HCT116 (cell line): ENCODE measurements around the gene POFUT2. TPM values are rescaled to one million over a fixed set of nuclear protein-coding genes. Genes with fewer than 3 reads are reported as not detected.

Source experiments
- ATAC-seq: fragments of 200-7000 bp; cut with Tn5 transposase; 2 replicates; pipeline ENCODE4 v1.9.1; 2020; ENCODE audit warnings: mild to moderate bottlenecking, moderate library complexity
- BruUV-seq: library from RNA; stranded (reverse); fragments of 400-500 nt; replicated peaks from 2 replicates; lab custom pipeline; 2021; lab: Mats Ljungman, UMichigan
- CTCF ChIA-PET: fragments of 300-600 bp; sonication (Branson Sonifier 250); formaldehyde crosslinking; loops from one replicate; lab custom pipeline; 2021; ENCODE audit warnings: antibody characterized with exemption; lab: Charles Lee
- POLR2A ChIA-PET: fragments of 300-600, 350-600 bp; sonication (Branson Sonifier 250); formaldehyde crosslinking; loops from one replicate; lab custom pipeline; 2021; ENCODE audit warnings: antibody characterized with exemption; lab: Charles Lee
- RAD21 ChIA-PET, 2 experiments: fragments of 300-600 bp; sonication (Branson Sonifier 250); formaldehyde crosslinking; loops; one replicate each; lab custom pipeline; 2023; ENCODE audit warnings: low total read pairs in 2 of 2; ENCODE audit not compliant: uncharacterized antibody in 2 of 2, unreplicated experiment in 2 of 2, low non-redundant PET in 1 of 2; lab: Charles Lee
- DNase-seq: peaks from one replicate; pipeline ENCODE4 v3.0.0-alpha.2; 2010; ENCODE audit warnings: low read depth, low spot score
- H2AFZ ChIP-seq: fragments of 200-600 bp; shearing (Covaris generic), sonication (generic); 2 replicates; pipeline ENCODE4 v1.6.1; 2017; ENCODE audit warnings: low read depth, mixed run types, mixed read lengths, antibody characterized with exemption, low read length; ENCODE audit not compliant: poor library complexity, severe bottlenecking
- H3K27ac ChIP-seq: 2 replicates; pipeline ENCODE4 v1.5.1; 2012; ENCODE audit warnings: low read depth, low read length
- H3K27me3 ChIP-seq: fragments of 200-600 bp; sonication (generic); 2 replicates; pipeline ENCODE4 v1.6.1; 2016; ENCODE audit warnings: mixed run types, low read length, mixed read lengths; ENCODE audit not compliant: insufficient read depth
- H3K36me3 ChIP-seq, 2 experiments: fragments of 200-500 bp in 1 of 2; fragments of 200-600 bp in 1 of 2; sonication (Bioruptor generic) in 1 of 2; sonication (generic) in 1 of 2; 2 replicates each; pipeline versions ENCODE4 v1.5.1 to v1.6.1; 2014 to 2016; ENCODE audit warnings: low read length in 2 of 2, inconsistent platforms in 1 of 2, mixed read lengths in 1 of 2, mixed run types in 1 of 2; ENCODE audit not compliant: insufficient read depth in 2 of 2, control insufficient read depth in 1 of 2
- H3K4me1 ChIP-seq, 2 experiments: fragments of 200-600 bp in 1 of 2; sonication (generic) in 1 of 2; 2 replicates each; pipeline versions ENCODE4 v1.5.1 to v1.6.1; 2012 to 2017; ENCODE audit warnings: low read length in 2 of 2, inconsistent platforms in 1 of 2, mild to moderate bottlenecking in 1 of 2, mixed read lengths in 1 of 2, mixed run types in 1 of 2, moderate library complexity in 1 of 2; ENCODE audit not compliant: insufficient read depth in 2 of 2, control insufficient read depth in 1 of 2
- H3K4me2 ChIP-seq: fragments of 200-600 bp; sonication (generic); 2 replicates; pipeline ENCODE4 v1.6.1; 2017; ENCODE audit warnings: mixed run types, low read length, mixed read lengths
- H3K4me3 ChIP-seq, 2 experiments: fragments of 200-600 bp in 1 of 2; sonication (generic) in 1 of 2; replicated peaks in 1 of 2; 2 replicates each; pipeline ENCODE4 v1.5.1; 2011 to 2016; ENCODE audit warnings: low read length in 2 of 2, control low read depth in 1 of 2, low read depth in 1 of 2, mild to moderate bottlenecking in 1 of 2, mixed read lengths in 1 of 2, mixed run types in 1 of 2
- H3K79me2 ChIP-seq: fragments of 200-600 bp; sonication (generic); 2 replicates; pipeline ENCODE4 v1.6.1; 2017; ENCODE audit warnings: mild to moderate bottlenecking, mixed run types, low read length, moderate library complexity, mixed read lengths; ENCODE audit not compliant: insufficient read depth
- H3K9ac ChIP-seq: fragments of 200-600 bp; sonication (generic); 2 replicates; pipeline ENCODE4 v1.6.1; 2016; ENCODE audit warnings: low read length, mixed read lengths
- H3K9me2 ChIP-seq: fragments of 200-600 bp; sonication (generic), shearing (Covaris generic); 2 replicates; pipeline ENCODE4 v1.6.1; 2017; ENCODE audit warnings: mixed run types, mild to moderate bottlenecking, moderate library complexity; ENCODE audit not compliant: insufficient read depth
- H3K9me3 ChIP-seq, 2 experiments: fragments of 200-500 bp in 1 of 2; fragments of 200-600 bp in 1 of 2; sonication (Bioruptor generic) in 1 of 2; sonication (generic) in 1 of 2; 2 replicates each; pipeline ENCODE4 v1.6.1; 2014 to 2017; ENCODE audit warnings: low read length in 2 of 2, mixed read lengths in 2 of 2, inconsistent platforms in 1 of 2, low read depth in 1 of 2, mild to moderate bottlenecking in 1 of 2, mixed run types in 1 of 2, moderate library complexity in 1 of 2; ENCODE audit not compliant: control insufficient read depth in 1 of 2, insufficient read depth in 1 of 2
- H4K20me1 ChIP-seq: fragments of 200-600 bp; sonication (generic), shearing (Covaris generic); 2 replicates; pipeline ENCODE4 v1.6.1; 2017; ENCODE audit warnings: mixed run types, mild to moderate bottlenecking, moderate library complexity; ENCODE audit not compliant: insufficient read depth
- EZH2 ChIP-seq: fragments of 200-600 bp; sonication (generic); IDR thresholded peaks from 2 replicates; pipeline ENCODE4 v1.6.1; 2017; ENCODE audit warnings: antibody characterized with exemption, mixed run types
- POLR2A ChIP-seq: IDR thresholded peaks from 2 replicates; pipeline ENCODE4 v1.7.0; 2011; ENCODE audit warnings: borderline replicate concordance; ENCODE audit not compliant: insufficient read depth, insufficient read length; ENCODE audit errors: extremely low read depth
- SRF ChIP-seq: IDR thresholded peaks from 2 replicates; pipeline ENCODE4 v1.6.1; 2012; ENCODE audit warnings: low read depth
- ZNF274 ChIP-seq: fragments of 200-500 bp; sonication (Bioruptor generic); IDR thresholded peaks from 2 replicates; pipeline ENCODE4 v1.6.1; 2014; ENCODE audit warnings: mild to moderate bottlenecking, low read depth, low read length, inconsistent platforms
- intact Hi-C: fragments of 100-400 bp; cut with micrococcal nuclease; formaldehyde crosslinking; loops from 2 replicates; pipeline ENCODE4 v1.10.0; 2022
- total RNA-seq: library from RNA; stranded (reverse); gene quantifications from one replicate; pipeline ENCODE4 v1.2.1, GENCODE V29; 2021; ENCODE audit not compliant: unreplicated experiment
- TF ChIP-seq, protein P1 (sequence below): IDR thresholded peaks from 2 replicates; pipeline ENCODE4 v1.6.1; 2012
- TF ChIP-seq, protein P2 (sequence below): IDR thresholded peaks from 2 replicates; pipeline ENCODE4 v1.6.1; 2012; ENCODE audit warnings: low read depth
- TF ChIP-seq, protein P3 (sequence below), 3 experiments: fragments of 200-600 bp in 1 of 3; sonication (generic) in 1 of 3; IDR thresholded peaks in 2 of 3; conservative IDR thresholded peaks in 1 of 3; 2 replicates each; pipeline ENCODE4 v1.5.1; 2012 to 2017; ENCODE audit warnings: low read depth in 2 of 3, low read length in 2 of 3, antibody characterized with exemption in 1 of 3, borderline replicate concordance in 1 of 3, control low read depth in 1 of 3, mild to moderate bottlenecking in 1 of 3, mixed read lengths in 1 of 3, mixed run types in 1 of 3, moderate library complexity in 1 of 3; ENCODE audit not compliant: insufficient read depth in 1 of 3

Gene POFUT2
- total RNA-seq, 1 experiment from 2014 or later, result 20.5 TPM

DNA sequence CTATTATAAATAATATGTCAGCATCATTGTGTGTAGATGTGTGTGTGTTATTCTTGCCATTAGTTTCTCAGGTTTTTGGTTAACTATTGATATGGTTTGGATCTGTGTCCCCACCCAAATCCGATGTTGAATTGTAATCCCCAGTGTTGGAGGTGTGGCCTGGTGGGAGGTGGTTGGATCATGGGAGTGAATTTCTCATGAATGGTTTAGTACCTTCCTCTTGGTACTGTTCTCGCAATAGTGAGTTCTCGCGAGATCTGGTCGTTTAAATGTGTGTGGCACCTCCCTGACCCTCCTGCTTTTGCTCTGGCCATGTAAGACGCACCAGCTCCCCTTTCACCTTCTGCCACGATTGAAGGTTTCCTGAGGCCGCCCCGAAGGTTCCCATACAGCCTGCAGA, 9.6 kb upstream of the POFUT2 start:
- Histone ChIP-seq H3K27ac (no peak overlapping the region), H2AFZ (no peak overlapping the region), H3K9ac (no peak overlapping the region), H3K4me2 (no peak overlapping the region)
- DNase-seq, result no peak
- no TSS peak for BruUV-seq
- ATAC-seq, result no peak
- intact Hi-C loops, result no loop called here
- no peak for TF ChIP-seq ZNF274
- no peak for TF ChIP-seq EZH2
- TF ChIP-seq, protein P1, sequence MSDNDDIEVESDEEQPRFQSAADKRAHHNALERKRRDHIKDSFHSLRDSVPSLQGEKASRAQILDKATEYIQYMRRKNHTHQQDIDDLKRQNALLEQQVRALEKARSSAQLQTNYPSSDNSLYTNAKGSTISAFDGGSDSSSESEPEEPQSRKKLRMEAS, result no peak
- no peak for TF ChIP-seq SRF
- TF ChIP-seq, protein P2, sequence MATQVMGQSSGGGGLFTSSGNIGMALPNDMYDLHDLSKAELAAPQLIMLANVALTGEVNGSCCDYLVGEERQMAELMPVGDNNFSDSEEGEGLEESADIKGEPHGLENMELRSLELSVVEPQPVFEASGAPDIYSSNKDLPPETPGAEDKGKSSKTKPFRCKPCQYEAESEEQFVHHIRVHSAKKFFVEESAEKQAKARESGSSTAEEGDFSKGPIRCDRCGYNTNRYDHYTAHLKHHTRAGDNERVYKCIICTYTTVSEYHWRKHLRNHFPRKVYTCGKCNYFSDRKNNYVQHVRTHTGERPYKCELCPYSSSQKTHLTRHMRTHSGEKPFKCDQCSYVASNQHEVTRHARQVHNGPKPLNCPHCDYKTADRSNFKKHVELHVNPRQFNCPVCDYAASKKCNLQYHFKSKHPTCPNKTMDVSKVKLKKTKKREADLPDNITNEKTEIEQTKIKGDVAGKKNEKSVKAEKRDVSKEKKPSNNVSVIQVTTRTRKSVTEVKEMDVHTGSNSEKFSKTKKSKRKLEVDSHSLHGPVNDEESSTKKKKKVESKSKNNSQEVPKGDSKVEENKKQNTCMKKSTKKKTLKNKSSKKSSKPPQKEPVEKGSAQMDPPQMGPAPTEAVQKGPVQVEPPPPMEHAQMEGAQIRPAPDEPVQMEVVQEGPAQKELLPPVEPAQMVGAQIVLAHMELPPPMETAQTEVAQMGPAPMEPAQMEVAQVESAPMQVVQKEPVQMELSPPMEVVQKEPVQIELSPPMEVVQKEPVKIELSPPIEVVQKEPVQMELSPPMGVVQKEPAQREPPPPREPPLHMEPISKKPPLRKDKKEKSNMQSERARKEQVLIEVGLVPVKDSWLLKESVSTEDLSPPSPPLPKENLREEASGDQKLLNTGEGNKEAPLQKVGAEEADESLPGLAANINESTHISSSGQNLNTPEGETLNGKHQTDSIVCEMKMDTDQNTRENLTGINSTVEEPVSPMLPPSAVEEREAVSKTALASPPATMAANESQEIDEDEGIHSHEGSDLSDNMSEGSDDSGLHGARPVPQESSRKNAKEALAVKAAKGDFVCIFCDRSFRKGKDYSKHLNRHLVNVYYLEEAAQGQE, result no peak
- TF ChIP-seq POLR2A, result no peak
- TF ChIP-seq, protein P3, sequence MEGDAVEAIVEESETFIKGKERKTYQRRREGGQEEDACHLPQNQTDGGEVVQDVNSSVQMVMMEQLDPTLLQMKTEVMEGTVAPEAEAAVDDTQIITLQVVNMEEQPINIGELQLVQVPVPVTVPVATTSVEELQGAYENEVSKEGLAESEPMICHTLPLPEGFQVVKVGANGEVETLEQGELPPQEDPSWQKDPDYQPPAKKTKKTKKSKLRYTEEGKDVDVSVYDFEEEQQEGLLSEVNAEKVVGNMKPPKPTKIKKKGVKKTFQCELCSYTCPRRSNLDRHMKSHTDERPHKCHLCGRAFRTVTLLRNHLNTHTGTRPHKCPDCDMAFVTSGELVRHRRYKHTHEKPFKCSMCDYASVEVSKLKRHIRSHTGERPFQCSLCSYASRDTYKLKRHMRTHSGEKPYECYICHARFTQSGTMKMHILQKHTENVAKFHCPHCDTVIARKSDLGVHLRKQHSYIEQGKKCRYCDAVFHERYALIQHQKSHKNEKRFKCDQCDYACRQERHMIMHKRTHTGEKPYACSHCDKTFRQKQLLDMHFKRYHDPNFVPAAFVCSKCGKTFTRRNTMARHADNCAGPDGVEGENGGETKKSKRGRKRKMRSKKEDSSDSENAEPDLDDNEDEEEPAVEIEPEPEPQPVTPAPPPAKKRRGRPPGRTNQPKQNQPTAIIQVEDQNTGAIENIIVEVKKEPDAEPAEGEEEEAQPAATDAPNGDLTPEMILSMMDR (IDR thresholded peaks at IDR 0.05 in 2 of 3, conservative IDR thresholded peaks at IDR 0.05 in 1 of 3; ENCODE audit: borderline replicate concordance in 1 of 3, insufficient read depth in 1 of 3, low read depth in 2 of 3, low read length in 2 of 3), result no peak
- TF ChIP-seq, all 23 proteins: peak for 0
- ChIA-PET POLR2A (no interaction called here), RAD21 (no interaction called here), CTCF (interaction anchor here (1.4 kb wide), 1 partner anchor 10 kb away, joined by 4 read pairs; the partner anchor contains the start of gene POFUT2)
- Histone ChIP-seq H4K20me1 (no peaks in the 10 kb centered on the region), H3K79me2 (no peaks in the 10 kb centered on the region), H3K4me3 (no peak overlapping the region), H3K9me3 (no peaks in the 10 kb centered on the region), H3K4me1 (peaks cover 5 to 11% of the 10 kb centered on the region in 2 experiments), H3K36me3 (no peaks in the 10 kb centered on the region), H3K27me3 (no peaks in the 10 kb centered on the region), H3K9me2 (no peaks in the 10 kb centered on the region)
